H1 (cell line): ENCODE results near the gene ARHGEF26. TPM values are rescaled to one million over a fixed set of nuclear protein-coding genes. Genes with fewer than 3 reads are reported as not detected.

ENCODE experiments used
- CEBPB ChIP-seq: IDR thresholded peaks from 2 replicates; pipeline ENCODE4 v1.6.1; 2012; ENCODE audit warnings: low read depth, low read length
- RAD21 ChIP-seq, 2 experiments: IDR thresholded peaks in 1 of 2; conservative IDR thresholded peaks in 1 of 2; 2 replicates each; pipeline ENCODE4 v1.6.1; 2011; ENCODE audit warnings: low read depth in 2 of 2, low read length in 2 of 2, improper control_type of control experiment in 1 of 2, inconsistent platforms in 1 of 2, mild to moderate bottlenecking in 1 of 2, moderate library complexity in 1 of 2
- RFX5 ChIP-seq: IDR thresholded peaks from 2 replicates; pipeline ENCODE4 v1.6.1; 2011; ENCODE audit warnings: low read depth, low read length, improper control_type of control experiment, borderline replicate concordance
- polyA plus RNA-seq, 7 experiments: library from polyadenylated mRNA; depleted of rRNA in 3 of 7; stranded (reverse) in 5 of 7; unstranded in 2 of 7; fragments of >200 nt in 5 of 7; fragments of 200-250 nt in 2 of 7; gene quantifications; 1 replicate in 5 of 7; 2 replicates in 1 of 7; 4 replicates in 1 of 7; pipeline versions ENCODE4 v1.2.1 to v1.2.3, GENCODE V29; 2011 to 2013; ENCODE audit warnings: missing spikeins in 2 of 7, mixed read lengths in 2 of 7
- total RNA-seq: library from RNA; stranded (reverse); fragmentation: NEBNext Ultra II Directional; extraction: Animal tissue kit (Norgen Biotek cat#: 25700); gene quantifications from 2 replicates; pipeline ENCODE4 v1.2.1, GENCODE V29; 2021

Gene ARHGEF26
- total and polyA plus RNA-seq, 2 of the 8 experiments (the other 6 are each of a cell fraction or from before 2014, with no cell fraction given): 3.1 to 15.6 TPM

DNA sequence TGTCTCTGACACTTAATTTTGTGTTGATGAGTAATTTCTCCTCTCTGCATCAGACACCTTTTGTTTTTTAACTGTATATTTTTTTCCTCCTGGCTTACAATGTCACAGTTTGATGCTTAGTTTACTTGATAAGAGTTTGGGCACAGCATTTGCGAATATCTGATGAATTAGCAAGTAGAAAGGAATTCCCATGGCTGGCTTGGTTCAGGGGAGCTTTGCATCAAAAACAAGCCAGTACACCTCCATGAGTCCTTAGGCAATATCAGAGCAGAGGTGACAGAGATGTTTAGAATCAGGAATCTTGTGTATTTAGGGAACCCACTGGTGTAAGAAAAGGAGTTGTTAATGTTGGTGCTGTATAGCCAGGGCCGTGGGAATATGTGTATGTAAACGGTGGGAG lies 9.3 kb downstream of the ARHGEF26 start (continued):
- no peak for TF ChIP-seq RAD21 (IDR thresholded peaks at IDR 0.05 in 1 of 2, conservative IDR thresholded peaks at IDR 0.05 in 1 of 2; ENCODE audit: low read depth in 2 of 2, low read length in 2 of 2)
- TF ChIP-seq RFX5: no peak
- TF ChIP-seq CEBPB: no peak
